ENCODE data around the gene S100A10. TPM values are rescaled to one million over a fixed set of nuclear protein-coding genes. Genes with fewer than 3 reads are reported as not detected.

S100A10 gene
- total RNA-seq, 4 donors from 2014 or later = 11.2 to 64.0 (median 35.6) TPM

DNA sequence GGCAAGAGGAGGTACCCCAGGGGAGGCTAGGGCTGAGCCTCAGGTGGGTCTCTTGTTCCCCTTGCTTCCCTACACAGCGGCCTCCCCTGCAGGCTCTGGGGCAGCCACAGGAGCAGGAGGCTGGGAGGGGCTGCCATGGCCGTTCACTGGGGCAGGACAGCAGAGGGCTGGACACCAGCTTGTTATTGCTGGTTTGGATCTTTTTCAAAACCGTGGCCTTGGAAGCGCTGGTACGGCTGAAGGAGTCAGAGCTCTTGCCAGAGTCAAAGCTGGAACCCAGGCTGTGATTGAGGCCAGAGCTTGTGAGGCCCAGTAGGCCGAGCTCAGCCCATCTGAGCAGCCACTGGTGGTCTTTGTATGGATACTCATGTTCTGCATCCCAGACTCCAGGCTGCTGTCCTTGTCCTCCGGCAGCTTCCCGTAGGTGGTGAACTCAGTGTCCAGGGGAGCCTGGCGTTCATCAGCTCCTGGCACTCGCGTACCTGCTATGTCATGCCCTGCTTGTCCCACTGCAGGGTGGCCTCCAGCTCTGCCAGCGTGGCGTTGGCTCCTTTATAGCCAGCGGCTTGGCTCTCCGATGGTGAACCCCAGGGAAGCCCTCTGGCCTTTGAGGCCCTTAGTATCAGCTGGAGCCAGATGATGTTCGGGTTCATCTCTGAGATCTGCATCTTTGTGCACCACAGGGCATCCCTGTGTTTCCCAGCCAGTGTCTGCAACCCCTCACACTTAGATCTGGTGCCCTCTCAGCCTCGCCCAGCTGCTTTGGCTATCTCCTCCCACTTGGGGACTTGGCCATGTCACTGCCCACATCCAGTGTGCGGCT lies 44.1 kb downstream of the S100A10 start:
- H3K27me3 ChIP-seq = no peaks in the 10 kb centered on the region
- intact Hi-C loops (cut with DNase I) = no loop called here
- H3K9me3 ChIP-seq = no peaks in the 10 kb centered on the region
- no peak overlapping the region for H3K27ac ChIP-seq
- H3K4me3 ChIP-seq (replicated peaks in 1 of 3) = no peak overlapping the region
- no peak for DNase-seq
- H3K36me3 ChIP-seq = no peaks in the 10 kb centered on the region
- 88 to 90% methylated on average over 16 to 18 of the region's 18 CpGs for WGBS, 2 donors
- no peak for TF ChIP-seq POLR2A (IDR thresholded peaks at IDR 0.05)
- TF ChIP-seq, protein P1, sequence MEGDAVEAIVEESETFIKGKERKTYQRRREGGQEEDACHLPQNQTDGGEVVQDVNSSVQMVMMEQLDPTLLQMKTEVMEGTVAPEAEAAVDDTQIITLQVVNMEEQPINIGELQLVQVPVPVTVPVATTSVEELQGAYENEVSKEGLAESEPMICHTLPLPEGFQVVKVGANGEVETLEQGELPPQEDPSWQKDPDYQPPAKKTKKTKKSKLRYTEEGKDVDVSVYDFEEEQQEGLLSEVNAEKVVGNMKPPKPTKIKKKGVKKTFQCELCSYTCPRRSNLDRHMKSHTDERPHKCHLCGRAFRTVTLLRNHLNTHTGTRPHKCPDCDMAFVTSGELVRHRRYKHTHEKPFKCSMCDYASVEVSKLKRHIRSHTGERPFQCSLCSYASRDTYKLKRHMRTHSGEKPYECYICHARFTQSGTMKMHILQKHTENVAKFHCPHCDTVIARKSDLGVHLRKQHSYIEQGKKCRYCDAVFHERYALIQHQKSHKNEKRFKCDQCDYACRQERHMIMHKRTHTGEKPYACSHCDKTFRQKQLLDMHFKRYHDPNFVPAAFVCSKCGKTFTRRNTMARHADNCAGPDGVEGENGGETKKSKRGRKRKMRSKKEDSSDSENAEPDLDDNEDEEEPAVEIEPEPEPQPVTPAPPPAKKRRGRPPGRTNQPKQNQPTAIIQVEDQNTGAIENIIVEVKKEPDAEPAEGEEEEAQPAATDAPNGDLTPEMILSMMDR (IDR thresholded peaks at IDR 0.05) = no peak
- peaks cover 0 to 17% of the 10 kb centered on the region in 2 donors for H3K4me1 ChIP-seq

DNA sequence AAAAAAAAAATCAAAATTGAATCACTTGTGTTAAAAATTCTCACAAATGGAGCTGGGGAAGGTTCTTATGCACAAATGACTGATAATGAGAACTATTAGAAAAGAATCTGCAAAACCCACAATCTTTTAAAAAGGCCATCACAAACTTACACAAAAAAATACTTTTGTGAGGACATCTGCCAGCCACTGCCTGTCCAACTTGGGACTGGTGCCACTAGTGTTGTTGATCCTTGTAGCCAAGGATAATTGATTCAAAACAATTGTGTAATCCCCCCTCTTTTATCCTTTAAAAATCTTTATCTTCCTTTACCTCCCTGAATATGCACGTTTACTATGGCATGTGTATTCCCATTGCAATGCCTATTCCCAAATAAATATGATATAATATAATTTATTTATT lies 45.2 kb downstream of the S100A10 start:
- WGBS, 2 donors = 80 to 87% methylated on average over 1 of the region's 1 CpG
- H3K4me3 ChIP-seq (replicated peaks in 1 of 3) = no peak overlapping the region
- intact Hi-C loops (cut with DNase I) = no loop called here
- H3K36me3 ChIP-seq = no peaks in the 10 kb centered on the region
- TF ChIP-seq POLR2A (IDR thresholded peaks at IDR 0.05) = no peak
- TF ChIP-seq, protein P1 (IDR thresholded peaks at IDR 0.05) = no peak
- peaks cover 0 to 28% of the 10 kb centered on the region in 2 donors for H3K4me1 ChIP-seq
- no peak overlapping the region for H3K27ac ChIP-seq
- H3K27me3 ChIP-seq = no peaks in the 10 kb centered on the region
- DNase-seq = no peak
- H3K9me3 ChIP-seq = no peaks in the 10 kb centered on the region

DNA sequence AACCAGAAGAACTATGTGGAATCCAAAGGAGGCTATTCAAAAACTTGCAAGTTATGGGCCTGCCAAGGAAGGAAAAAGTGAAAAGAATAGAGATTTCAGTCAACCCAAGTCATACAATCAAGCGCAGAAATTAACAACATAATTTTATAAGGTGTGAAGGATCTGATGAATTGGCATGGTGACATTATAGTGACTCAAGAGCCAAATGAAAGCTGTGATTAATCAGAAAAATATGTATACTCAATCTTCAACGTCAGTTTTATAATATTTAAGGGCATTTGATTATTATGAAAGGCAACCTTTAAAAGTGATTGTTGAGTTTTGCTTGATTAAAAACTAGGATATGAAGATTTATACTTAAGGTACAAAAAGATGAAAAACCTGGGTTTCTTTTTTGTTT lies 46.5 kb downstream of the S100A10 start:
- WGBS, 2 donors = 92 to 94% methylated on average over 2 of the region's 2 CpGs
- Histone ChIP-seq H3K4me3 (replicated peaks in 1 of 3) (no peak overlapping the region), H3K27ac (no peak overlapping the region), H3K9me3 (no peaks in the 10 kb centered on the region), H3K27me3 (no peaks in the 10 kb centered on the region), H3K4me1 (peaks cover 0 to 30% of the 10 kb centered on the region in 2 donors), H3K36me3 (no peaks in the 10 kb centered on the region)
- TF ChIP-seq POLR2A (IDR thresholded peaks at IDR 0.05) = no peak
- TF ChIP-seq, protein P1 (IDR thresholded peaks at IDR 0.05) = no peak
- intact Hi-C loops (cut with DNase I) = no loop called here
- no peak for DNase-seq

DNA sequence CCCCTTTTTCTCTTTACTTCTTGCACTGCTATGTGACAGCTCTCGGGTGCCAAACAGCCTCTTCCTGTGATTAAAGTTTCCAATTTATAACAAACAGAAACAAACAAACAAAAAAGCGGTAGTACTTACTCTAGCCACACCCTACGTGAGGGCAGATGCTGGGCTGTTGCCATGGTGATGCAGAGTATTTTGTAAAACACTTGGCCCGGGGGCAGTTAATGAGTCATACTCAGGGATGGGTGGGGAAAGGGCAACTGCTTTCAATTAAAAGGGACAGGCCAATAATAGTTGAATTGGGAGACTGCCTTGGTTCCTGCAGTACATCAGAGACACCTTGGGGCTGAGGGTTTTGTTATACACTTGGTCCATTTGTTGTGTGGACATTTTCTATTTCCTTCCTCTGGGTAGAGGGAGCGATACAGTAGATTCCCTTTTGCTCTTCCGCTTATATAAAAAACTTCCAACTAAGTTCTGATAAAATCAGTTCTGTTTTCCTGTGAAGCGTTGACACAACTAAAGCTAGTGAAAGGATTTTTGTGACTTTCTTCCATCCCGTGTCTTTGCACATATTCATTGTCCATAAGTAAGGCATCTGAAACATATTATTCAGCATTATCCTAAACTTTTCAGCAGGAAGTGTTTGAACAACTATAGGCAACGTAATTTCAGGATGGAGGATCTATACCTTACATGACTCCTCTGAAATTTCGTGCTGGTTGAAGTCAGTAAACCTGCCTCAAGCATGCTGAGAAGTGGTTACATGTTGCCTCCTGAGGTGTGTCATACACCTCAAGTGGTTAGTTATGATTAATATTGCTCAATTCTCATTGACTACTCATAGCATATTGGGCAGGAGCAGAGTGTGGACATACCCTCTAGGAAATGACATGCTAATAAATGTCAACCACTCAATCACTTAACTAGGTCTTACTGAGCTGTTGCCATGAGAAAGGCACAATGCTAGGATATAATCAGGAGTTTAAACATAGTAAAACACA lies 47.6 kb downstream of the S100A10 start:
- Histone ChIP-seq H3K27me3 (no peaks in the 10 kb centered on the region), H3K27ac (peak overlapping the region in 1 of 3 donors; percentile 49), H3K4me1 (peaks cover 7 to 40% of the 10 kb centered on the region in 2 donors), H3K4me3 (replicated peaks in 1 of 3) (no peak overlapping the region), H3K9me3 (no peaks in the 10 kb centered on the region), H3K36me3 (no peaks in the 10 kb centered on the region)
- peak; percentile 40 to 54 for DNase-seq
- intact Hi-C loops (cut with DNase I) = no loop called here
- WGBS, 2 donors = 53 to 59% methylated on average over 10 of the region's 10 CpGs
- no peak for TF ChIP-seq POLR2A (IDR thresholded peaks at IDR 0.05)
- TF ChIP-seq, protein P1 (IDR thresholded peaks at IDR 0.05) = no peak

All from thyroid gland (tissue), 4 donors.